Small intestine (tissue), 7 donors: ENCODE data around the gene RHO. TPM values are rescaled to one million over a fixed set of nuclear protein-coding genes. Genes with fewer than 3 reads are reported as not detected.

ENCODE experiments used
- DNase-seq, 2 donors: peaks; one replicate each; pipeline versions ENCODE4 v3.0.0 to v3.0.0-alpha.2; 2013
- FAIRE-seq: peaks from 2 replicates; lab custom pipeline; 2012; peaks lifted over from hg19 to GRCh38; lab: Jason Lieb, UNC
- H3K27ac ChIP-seq, 3 donors: one replicate each; pipeline ENCODE4 v1.5.1; 2013; ENCODE audit warnings: low read length in 2 of 3, mild to moderate bottlenecking in 2 of 3, control low read depth in 1 of 3, inconsistent platforms in 1 of 3, low read depth in 1 of 3, moderate library complexity in 1 of 3
- H3K27me3 ChIP-seq, 3 donors: one replicate each; pipeline ENCODE4 v1.6.1; 2013; ENCODE audit warnings: low read length in 3 of 3, inconsistent platforms in 1 of 3; ENCODE audit not compliant: control insufficient read depth in 3 of 3, insufficient read depth in 3 of 3
- H3K36me3 ChIP-seq, 3 donors: one replicate each; pipeline ENCODE4 v1.6.1; 2013; ENCODE audit warnings: low read length in 3 of 3, inconsistent platforms in 1 of 3, low read depth in 1 of 3, mild to moderate bottlenecking in 1 of 3, moderate library complexity in 1 of 3; ENCODE audit not compliant: control insufficient read depth in 3 of 3, insufficient read depth in 2 of 3
- H3K4me1 ChIP-seq, 3 donors: one replicate each; pipeline ENCODE4 v1.6.1; 2013; ENCODE audit warnings: low read length in 2 of 3, inconsistent platforms in 1 of 3, low read depth in 1 of 3, mild to moderate bottlenecking in 1 of 3, moderate library complexity in 1 of 3; ENCODE audit not compliant: control insufficient read depth in 3 of 3, insufficient read depth in 2 of 3
- H3K4me3 ChIP-seq, 3 donors: one replicate each; pipeline ENCODE4 v1.5.1; 2013; ENCODE audit warnings: low read length in 3 of 3, control low read depth in 1 of 3, inconsistent platforms in 1 of 3, low read depth in 1 of 3, mild to moderate bottlenecking in 1 of 3, moderate library complexity in 1 of 3
- H3K9me3 ChIP-seq, 2 donors: one replicate each; pipeline ENCODE4 v1.6.1; 2013; ENCODE audit warnings: low read depth in 1 of 2, low read length in 1 of 2; ENCODE audit not compliant: control insufficient read depth in 2 of 2, insufficient read depth in 1 of 2
- WGBS, 3 donors: extraction: QIAGEN DNeasy Blood & Tissue Kit; methylation state at CpG; one replicate each; pipeline ENCODE4 v1.1.7; 2013; 5-methylcytosine and 5-hydroxymethylcytosine counted together
- polyA plus RNA-seq, 4 donors: library from polyadenylated mRNA; stranded (reverse) in 3 of 4; unstranded in 1 of 4; fragments of 200-250 nt in 3 of 4; fragments of 120-200 nt in 1 of 4; gene quantifications; one replicate each; pipeline versions ENCODE4 v1.2.1 to v1.2.3, GENCODE V29; 2013
- donor health status: healthy with polysubstance abuse.
- donor health status: control.
- donor health status: control.
- donor health status: Bipolar disorder and iron deficiency.
- donor health status: healthy.

The RHO gene
- polyA plus RNA-seq, 4 donors, result 0.01 TPM; not detected in 3

GRCh38 chr3:129502641-129503408 lies 25.6 kb upstream of the RHO start:
- no peak overlapping the region for H3K27ac ChIP-seq
- H3K36me3 ChIP-seq, result peaks cover 0 to 77% (median 0%) of the 10 kb centered on the region in 3 donors
- WGBS, 3 donors, result 93 to 96% (median 96%) methylated on average over 18 of the region's 18 CpGs
- DNase-seq (no peak), FAIRE-seq (no peak)
- H3K4me1 ChIP-seq, result no peaks in the 10 kb centered on the region
- no peak overlapping the region for H3K4me3 ChIP-seq
- H3K9me3 ChIP-seq, result no peaks in the 10 kb centered on the region
- H3K27me3 ChIP-seq, result no peaks in the 10 kb centered on the region

- Histone ChIP-seq H3K4me1 (no peaks in the 10 kb centered on the region), H3K4me3 (no peak overlapping the region), H3K27me3 (no peaks in the 10 kb centered on the region), H3K9me3 (no peaks in the 10 kb centered on the region), H3K36me3 (peaks cover 0 to 74% (median 0%) of the 10 kb centered on the region in 3 donors), H3K27ac (no peak overlapping the region)
- DNase-seq (no peak), FAIRE-seq (no peak)
- WGBS, 3 donors, result 88 to 90% (median 89%) methylated on average over 13 of the region's 13 CpGs
Observed at GRCh38 chr3:129503471-129504291, 24.8 kb upstream of the RHO start.

- Histone ChIP-seq H3K9me3 (no peaks in the 10 kb centered on the region), H3K36me3 (peaks cover 0 to 73% (median 0%) of the 10 kb centered on the region in 3 donors), H3K4me3 (no peak overlapping the region), H3K27me3 (no peaks in the 10 kb centered on the region), H3K4me1 (no peaks in the 10 kb centered on the region), H3K27ac (no peak overlapping the region)
- 88 to 93% (median 90%) methylated on average over 5 of the region's 5 CpGs for WGBS, 3 donors
- FAIRE-seq (no peak), DNase-seq (no peak)
Observed at GRCh38 chr3:129504471-129505100, 23.9 kb upstream of the RHO start.

GRCh38 chr3:129505341-129505740 lies 23.1 kb upstream of the RHO start:
- no peaks in the 10 kb centered on the region for H3K4me1 ChIP-seq
- WGBS, 3 donors, result 89 to 92% (median 91%) methylated on average over 6 of the region's 6 CpGs
- FAIRE-seq, result no peak
- H3K9me3 ChIP-seq, result no peaks in the 10 kb centered on the region
- H3K27ac ChIP-seq, result no peak overlapping the region
- peaks cover 0 to 72% (median 0%) of the 10 kb centered on the region in 3 donors for H3K36me3 ChIP-seq
- DNase-seq, result no peak
- H3K27me3 ChIP-seq, result no peaks in the 10 kb centered on the region
- no peak overlapping the region for H3K4me3 ChIP-seq

- Histone ChIP-seq H3K36me3 (peaks cover 0 to 70% (median 0%) of the 10 kb centered on the region in 3 donors), H3K27ac (no peak overlapping the region), H3K4me1 (no peaks in the 10 kb centered on the region), H3K4me3 (no peak overlapping the region), H3K9me3 (no peaks in the 10 kb centered on the region), H3K27me3 (no peaks in the 10 kb centered on the region)
- FAIRE-seq (no peak), DNase-seq (no peak)
- WGBS, 3 donors, result 87 to 93% (median 92%) methylated on average over 9 of the region's 9 CpGs
Observed at GRCh38 chr3:129506231-129506742, 22.2 kb upstream of the RHO start.

GRCh38 chr3:129507181-129507831 lies 21.1 kb upstream of the RHO start:
- Histone ChIP-seq H3K27me3 (no peaks in the 10 kb centered on the region), H3K27ac (no peak overlapping the region), H3K4me3 (no peak overlapping the region), H3K36me3 (peaks cover 0 to 69% (median 0%) of the 10 kb centered on the region in 3 donors), H3K4me1 (no peaks in the 10 kb centered on the region), H3K9me3 (no peaks in the 10 kb centered on the region)
- DNase-seq, result no peak
- WGBS, 3 donors, result 85 to 88% (median 87%) methylated on average over 9 of the region's 9 CpGs
- no peak for FAIRE-seq

- no peak for DNase-seq
- no peak for FAIRE-seq
- no peaks in the 10 kb centered on the region for H3K4me1 ChIP-seq
- no peak overlapping the region for H3K27ac ChIP-seq
- H3K27me3 ChIP-seq, result no peaks in the 10 kb centered on the region
- H3K4me3 ChIP-seq, result no peak overlapping the region
- H3K36me3 ChIP-seq, result peaks cover 0 to 73% (median 0%) of the 10 kb centered on the region in 3 donors
- H3K9me3 ChIP-seq, result no peaks in the 10 kb centered on the region
Observed at GRCh38 chr3:129512595-129512994, 15.8 kb upstream of the RHO start.

GRCh38 chr3:129513705-129514104 lies 14.7 kb upstream of the RHO start:
- FAIRE-seq, result no peak
- Histone ChIP-seq H3K27ac (no peak overlapping the region), H3K4me3 (no peak overlapping the region), H3K4me1 (no peaks in the 10 kb centered on the region), H3K9me3 (no peaks in the 10 kb centered on the region), H3K36me3 (peaks cover 0 to 79% (median 0%) of the 10 kb centered on the region in 3 donors), H3K27me3 (no peaks in the 10 kb centered on the region)
- 91 to 95% (median 94%) methylated on average over 8 of the region's 8 CpGs for WGBS, 3 donors
- no peak for DNase-seq
